Liver (tissue), 9 donors: ENCODE measurements around the gene NOS2. TPM values are rescaled to one million over a fixed set of nuclear protein-coding genes. Genes with fewer than 3 reads are reported as not detected.

ENCODE experiments used
- DNase-seq: peaks from one replicate; pipeline ENCODE4 v3.0.0-alpha.2; 2017; ENCODE audit warnings: low spot score
- H3K27ac ChIP-seq, 2 donors: one replicate each; pipeline ENCODE4 v1.7.0; 2013; ENCODE audit warnings: inconsistent platforms in 2 of 2, low read length in 2 of 2, control low read depth in 1 of 2, low read depth in 1 of 2, mild to moderate bottlenecking in 1 of 2
- H3K27me3 ChIP-seq, 4 donors: one replicate each; pipeline versions ENCODE4 v1.6.1 to v1.7.0; 2013; ENCODE audit warnings: low read length in 3 of 4, inconsistent platforms in 1 of 4, mild to moderate bottlenecking in 1 of 4, moderate library complexity in 1 of 4; ENCODE audit not compliant: control insufficient read depth in 4 of 4, insufficient read depth in 4 of 4
- H3K36me3 ChIP-seq, 4 donors: one replicate each; pipeline versions ENCODE4 v1.6.1 to v1.7.0; 2013; ENCODE audit warnings: low read length in 3 of 4, mild to moderate bottlenecking in 3 of 4, low read depth in 1 of 4, moderate library complexity in 1 of 4; ENCODE audit not compliant: control insufficient read depth in 4 of 4, insufficient read depth in 3 of 4
- H3K4me1 ChIP-seq, 4 donors: one replicate each; pipeline versions ENCODE4 v1.6.1 to v1.7.0; 2013; ENCODE audit warnings: low read length in 3 of 4, mild to moderate bottlenecking in 3 of 4, moderate library complexity in 1 of 4; ENCODE audit not compliant: control insufficient read depth in 4 of 4, insufficient read depth in 4 of 4
- H3K4me3 ChIP-seq, 3 donors: one replicate each; pipeline versions ENCODE4 v1.6.1 to v1.7.0; 2013; ENCODE audit warnings: low read length in 3 of 3, control low read depth in 1 of 3, low read depth in 1 of 3, mild to moderate bottlenecking in 1 of 3
- H3K9ac ChIP-seq, 2 donors: one replicate each; pipeline ENCODE4 v1.7.0; 2013; ENCODE audit warnings: low read length in 2 of 2, mild to moderate bottlenecking in 2 of 2, moderate library complexity in 2 of 2, control low read depth in 1 of 2, low read depth in 1 of 2
- H3K9me3 ChIP-seq, 4 donors: one replicate each; pipeline versions ENCODE4 v1.6.1 to v1.7.0; 2013; ENCODE audit warnings: low read length in 3 of 4; ENCODE audit not compliant: control insufficient read depth in 4 of 4
- EGR1 ChIP-seq, 2 donors: IDR thresholded peaks; 2 replicates each; pipeline ENCODE4 v1.6.1; 2016 to 2018; ENCODE audit warnings: antibody characterized with exemption in 2 of 2, low read depth in 2 of 2
- FOXA1 ChIP-seq: IDR thresholded peaks from 2 replicates; pipeline ENCODE4 v1.6.1; 2016; ENCODE audit warnings: antibody characterized with exemption
- FOXA2 ChIP-seq: IDR thresholded peaks from 2 replicates; pipeline ENCODE4 v1.6.1; 2016; ENCODE audit warnings: antibody characterized with exemption
- HNF4A ChIP-seq, 2 donors: conservative IDR thresholded peaks; 2 replicates each; pipeline ENCODE4 v1.6.1; 2016; ENCODE audit warnings: antibody characterized with exemption in 2 of 2, mild to moderate bottlenecking in 2 of 2
- HNF4G ChIP-seq: IDR thresholded peaks from 2 replicates; pipeline ENCODE4 v1.6.1; 2016; ENCODE audit warnings: antibody characterized with exemption
- JUND ChIP-seq, 2 donors: IDR thresholded peaks; 2 replicates each; pipeline ENCODE4 v1.6.1; 2016; ENCODE audit warnings: antibody characterized with exemption in 2 of 2
- NR2F2 ChIP-seq: IDR thresholded peaks from 2 replicates; pipeline ENCODE4 v1.6.1; 2016; ENCODE audit warnings: antibody characterized with exemption
- RAD21 ChIP-seq, 2 donors: IDR thresholded peaks; 2 replicates each; pipeline ENCODE4 v1.6.1; 2016; ENCODE audit warnings: antibody characterized with exemption in 2 of 2, mild to moderate bottlenecking in 2 of 2
- SP1 ChIP-seq: IDR thresholded peaks from 2 replicates; pipeline ENCODE4 v1.6.1; 2018; ENCODE audit warnings: antibody characterized with exemption, mild to moderate bottlenecking
- TAF1 ChIP-seq: conservative IDR thresholded peaks from 2 replicates; pipeline ENCODE4 v1.6.1; 2016; ENCODE audit warnings: antibody characterized with exemption, mild to moderate bottlenecking
- YY1 ChIP-seq: IDR thresholded peaks from 2 replicates; pipeline ENCODE4 v1.6.1; 2016; ENCODE audit warnings: antibody characterized with exemption, mild to moderate bottlenecking
- WGBS: extraction: QIAGEN DNeasy Blood & Tissue Kit; methylation state at CpG from one replicate; pipeline ENCODE4 v1.1.7; 2013; 5-methylcytosine and 5-hydroxymethylcytosine counted together
- polyA plus RNA-seq, 2 donors: library from polyadenylated mRNA; stranded (reverse) in 1 of 2; unstranded in 1 of 2; fragments of 200-250 nt in 1 of 2; fragments of >200 nt in 1 of 2; fragmentation: Nextera tagmentation in 1 of 2; extraction: Ambion mirVana in 1 of 2; gene quantifications; one replicate each; pipeline versions ENCODE4 v1.2.1 to v1.2.3, GENCODE V29; 2013 to 2015
- total RNA-seq, 2 donors: library from RNA; depleted of rRNA; stranded (reverse); fragments of >200 nt; gene quantifications; one replicate each; pipeline ENCODE4 v1.2.3, GENCODE V29; 2014
- TF ChIP-seq, protein P1 (sequence below): fragments of 150-350 bp; IDR thresholded peaks from 2 replicates; pipeline ENCODE4 v1.5.1; 2017; ENCODE audit warnings: improper control_type of control experiment, low read depth, low read length; ENCODE audit not compliant: missing input control
- TF ChIP-seq, protein P2 (sequence below): IDR thresholded peaks from 2 replicates; pipeline ENCODE4 v1.6.1; 2016; ENCODE audit warnings: antibody characterized with exemption
- TF ChIP-seq, protein P3 (sequence below): IDR thresholded peaks from 2 replicates; pipeline ENCODE4 v1.6.1; 2016; ENCODE audit warnings: antibody characterized with exemption
- TF ChIP-seq, protein P4 (sequence below): IDR thresholded peaks from 2 replicates; pipeline ENCODE4 v1.6.1; 2016; ENCODE audit warnings: antibody characterized with exemption, mild to moderate bottlenecking
- donor health status: healthy.
- donor health status: healthy.
- donor health status: healthy.
- donor health status: healthy.
- donor health status: healthy.

The NOS2 gene
- total and polyA plus RNA-seq, 4 donors, result under 0.01 to 0.01 TPM; not detected in 2

DNA sequence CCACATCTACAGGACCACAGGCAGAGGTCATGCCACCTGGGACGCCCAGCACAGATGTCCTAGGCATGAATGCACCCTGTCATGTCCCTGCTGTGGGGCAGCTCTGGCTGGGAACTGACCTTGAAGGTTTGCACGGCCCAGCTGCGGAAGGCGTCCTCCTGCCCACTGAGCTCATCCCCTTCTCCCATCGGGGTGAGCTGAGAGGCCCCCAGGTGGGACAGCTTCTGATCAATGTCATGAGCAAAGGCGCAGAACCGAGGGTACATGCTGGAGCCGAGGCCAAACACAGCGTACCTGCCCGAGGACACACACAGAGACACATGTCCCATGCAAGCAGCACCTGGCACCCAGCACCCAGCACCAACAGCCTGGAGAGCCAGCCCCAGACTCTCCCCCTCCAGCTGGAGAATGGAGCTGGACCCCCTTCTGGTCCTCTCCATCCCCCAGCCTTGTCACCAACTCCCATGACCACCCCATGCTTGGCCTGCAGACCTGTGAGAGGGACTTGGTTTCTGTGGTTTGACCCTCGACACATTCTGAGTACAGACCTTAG, 31.4 kb downstream of the NOS2 start:
- Histone ChIP-seq H3K36me3 (no peaks in the 10 kb centered on the region), H3K9ac (no peak overlapping the region), H3K4me3 (no peak overlapping the region), H3K27ac (no peak overlapping the region), H3K9me3 (no peaks in the 10 kb centered on the region), H3K4me1 (peaks cover 2 to 3% (median 3%) of the 10 kb centered on the region in 4 donors), H3K27me3 (no peaks in the 10 kb centered on the region)
- no peak for DNase-seq
- 89% methylated on average over 11 of the region's 11 CpGs for WGBS
- TF ChIP-seq RAD21 (IDR thresholded peaks at IDR 0.05), result no peak
- TF ChIP-seq YY1, result no peak
- TF ChIP-seq, protein P1, sequence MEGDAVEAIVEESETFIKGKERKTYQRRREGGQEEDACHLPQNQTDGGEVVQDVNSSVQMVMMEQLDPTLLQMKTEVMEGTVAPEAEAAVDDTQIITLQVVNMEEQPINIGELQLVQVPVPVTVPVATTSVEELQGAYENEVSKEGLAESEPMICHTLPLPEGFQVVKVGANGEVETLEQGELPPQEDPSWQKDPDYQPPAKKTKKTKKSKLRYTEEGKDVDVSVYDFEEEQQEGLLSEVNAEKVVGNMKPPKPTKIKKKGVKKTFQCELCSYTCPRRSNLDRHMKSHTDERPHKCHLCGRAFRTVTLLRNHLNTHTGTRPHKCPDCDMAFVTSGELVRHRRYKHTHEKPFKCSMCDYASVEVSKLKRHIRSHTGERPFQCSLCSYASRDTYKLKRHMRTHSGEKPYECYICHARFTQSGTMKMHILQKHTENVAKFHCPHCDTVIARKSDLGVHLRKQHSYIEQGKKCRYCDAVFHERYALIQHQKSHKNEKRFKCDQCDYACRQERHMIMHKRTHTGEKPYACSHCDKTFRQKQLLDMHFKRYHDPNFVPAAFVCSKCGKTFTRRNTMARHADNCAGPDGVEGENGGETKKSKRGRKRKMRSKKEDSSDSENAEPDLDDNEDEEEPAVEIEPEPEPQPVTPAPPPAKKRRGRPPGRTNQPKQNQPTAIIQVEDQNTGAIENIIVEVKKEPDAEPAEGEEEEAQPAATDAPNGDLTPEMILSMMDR, result no peak
- no peak for TF ChIP-seq TAF1
- no peak for TF ChIP-seq FOXA1
- no peak for TF ChIP-seq JUND (IDR thresholded peaks at IDR 0.05)
- TF ChIP-seq, protein P2, sequence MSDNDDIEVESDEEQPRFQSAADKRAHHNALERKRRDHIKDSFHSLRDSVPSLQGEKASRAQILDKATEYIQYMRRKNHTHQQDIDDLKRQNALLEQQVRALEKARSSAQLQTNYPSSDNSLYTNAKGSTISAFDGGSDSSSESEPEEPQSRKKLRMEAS, result no peak
- TF ChIP-seq FOXA2, result no peak
- TF ChIP-seq EGR1 (IDR thresholded peaks at IDR 0.05; ENCODE audit: low read depth in 2 of 2), result no peak
- TF ChIP-seq SP1, result no peak
- no peak for TF ChIP-seq HNF4G
- TF ChIP-seq NR2F2, result no peak
- TF ChIP-seq, protein P3, sequence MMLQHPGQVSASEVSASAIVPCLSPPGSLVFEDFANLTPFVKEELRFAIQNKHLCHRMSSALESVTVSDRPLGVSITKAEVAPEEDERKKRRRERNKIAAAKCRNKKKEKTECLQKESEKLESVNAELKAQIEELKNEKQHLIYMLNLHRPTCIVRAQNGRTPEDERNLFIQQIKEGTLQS, result no peak

DNA sequence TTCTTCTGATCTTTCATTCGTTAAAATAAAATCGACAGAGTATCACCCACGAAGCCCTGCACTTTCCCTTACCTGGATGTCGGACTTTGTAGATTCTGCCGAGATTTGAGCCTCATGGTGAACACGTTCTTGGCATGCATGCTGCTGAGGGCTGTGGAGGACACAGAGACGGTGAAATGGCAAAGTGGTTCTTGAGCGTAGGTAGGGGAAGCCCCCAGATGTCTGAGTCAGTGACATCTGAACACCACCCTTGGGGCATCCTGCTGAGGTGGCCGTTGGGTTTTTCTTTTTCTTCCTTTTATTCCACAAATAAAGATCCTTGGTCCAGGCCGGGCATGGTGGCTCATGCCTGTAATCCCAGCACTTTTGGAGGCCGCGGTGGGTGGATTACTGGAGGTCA, 33.9 kb downstream of the NOS2 start:
- DNase-seq, result no peak
- Histone ChIP-seq H3K9me3 (no peaks in the 10 kb centered on the region), H3K4me1 (peaks cover 2 to 3% (median 3%) of the 10 kb centered on the region in 4 donors), H3K27ac (no peak overlapping the region), H3K27me3 (no peaks in the 10 kb centered on the region), H3K9ac (no peak overlapping the region), H3K36me3 (no peaks in the 10 kb centered on the region), H3K4me3 (no peak overlapping the region)
- WGBS, result 88% methylated on average over 12 of the region's 12 CpGs
- TF ChIP-seq, protein P4, sequence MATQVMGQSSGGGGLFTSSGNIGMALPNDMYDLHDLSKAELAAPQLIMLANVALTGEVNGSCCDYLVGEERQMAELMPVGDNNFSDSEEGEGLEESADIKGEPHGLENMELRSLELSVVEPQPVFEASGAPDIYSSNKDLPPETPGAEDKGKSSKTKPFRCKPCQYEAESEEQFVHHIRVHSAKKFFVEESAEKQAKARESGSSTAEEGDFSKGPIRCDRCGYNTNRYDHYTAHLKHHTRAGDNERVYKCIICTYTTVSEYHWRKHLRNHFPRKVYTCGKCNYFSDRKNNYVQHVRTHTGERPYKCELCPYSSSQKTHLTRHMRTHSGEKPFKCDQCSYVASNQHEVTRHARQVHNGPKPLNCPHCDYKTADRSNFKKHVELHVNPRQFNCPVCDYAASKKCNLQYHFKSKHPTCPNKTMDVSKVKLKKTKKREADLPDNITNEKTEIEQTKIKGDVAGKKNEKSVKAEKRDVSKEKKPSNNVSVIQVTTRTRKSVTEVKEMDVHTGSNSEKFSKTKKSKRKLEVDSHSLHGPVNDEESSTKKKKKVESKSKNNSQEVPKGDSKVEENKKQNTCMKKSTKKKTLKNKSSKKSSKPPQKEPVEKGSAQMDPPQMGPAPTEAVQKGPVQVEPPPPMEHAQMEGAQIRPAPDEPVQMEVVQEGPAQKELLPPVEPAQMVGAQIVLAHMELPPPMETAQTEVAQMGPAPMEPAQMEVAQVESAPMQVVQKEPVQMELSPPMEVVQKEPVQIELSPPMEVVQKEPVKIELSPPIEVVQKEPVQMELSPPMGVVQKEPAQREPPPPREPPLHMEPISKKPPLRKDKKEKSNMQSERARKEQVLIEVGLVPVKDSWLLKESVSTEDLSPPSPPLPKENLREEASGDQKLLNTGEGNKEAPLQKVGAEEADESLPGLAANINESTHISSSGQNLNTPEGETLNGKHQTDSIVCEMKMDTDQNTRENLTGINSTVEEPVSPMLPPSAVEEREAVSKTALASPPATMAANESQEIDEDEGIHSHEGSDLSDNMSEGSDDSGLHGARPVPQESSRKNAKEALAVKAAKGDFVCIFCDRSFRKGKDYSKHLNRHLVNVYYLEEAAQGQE, result no peak
- TF ChIP-seq YY1 (no peak), FOXA1 (no peak), HNF4A (conservative IDR thresholded peaks at IDR 0.05) (no peak), SP1 (no peak)
- TF ChIP-seq, protein P2, result no peak
